RWPE2 (cell line): ENCODE results near the gene WFDC9.
"Not testable (repeated sequence)": the region's sequence is repeated elsewhere in the genome, so short reads cannot be mapped to it uniquely, and the experiment has no call there.

Experiments used
- ATAC-seq: fragments of 200-7000 bp; cut with Tn5 transposase; 3 replicates; pipeline ENCODE4 v1.9.1; 2021; ENCODE audit warnings: low read depth
- DNase-seq: peaks from one replicate; pipeline ENCODE4 v3.0.0-alpha.2; 2020; ENCODE audit warnings: low spot score
- H3K27ac ChIP-seq: fragments of 450-650 bp; 2 replicates; pipeline ENCODE4 v1.5.1; 2017; ENCODE audit warnings: mild to moderate bottlenecking; ENCODE audit not compliant: poor library complexity, severe bottlenecking
- H3K27me3 ChIP-seq: fragments of 250-450 bp; sonication (Bioruptor Pico); 2 replicates; pipeline ENCODE4 v1.5.1; 2021; ENCODE audit warnings: mild to moderate bottlenecking, moderate library complexity; ENCODE audit not compliant: insufficient read depth, poor library complexity, severe bottlenecking
- H3K36me3 ChIP-seq: fragments of 250-450 bp; sonication (Bioruptor Pico); 2 replicates; pipeline ENCODE4 v1.5.1; 2020; ENCODE audit warnings: low read depth, mild to moderate bottlenecking, moderate library complexity
- H3K4me1 ChIP-seq: fragments of 250-450 bp; sonication (Bioruptor Pico); 2 replicates; pipeline ENCODE4 v1.5.1; 2021; ENCODE audit warnings: mild to moderate bottlenecking, moderate library complexity; ENCODE audit not compliant: insufficient read depth, poor library complexity, severe bottlenecking
- H3K4me3 ChIP-seq: fragments of 250-450 bp; sonication (Bioruptor Pico); 2 replicates; pipeline ENCODE4 v1.5.1; 2021; ENCODE audit warnings: mild to moderate bottlenecking, moderate library complexity; ENCODE audit not compliant: severe bottlenecking
- H3K9me3 ChIP-seq: fragments of 250-450 bp; sonication (Bioruptor Pico); 2 replicates; pipeline ENCODE4 v1.5.1; 2021; ENCODE audit warnings: mild to moderate bottlenecking, moderate library complexity; ENCODE audit not compliant: severe bottlenecking
- CTCF ChIP-seq: fragments of 450-650 bp; IDR thresholded peaks from one replicate; pipeline ENCODE4 v1.5.1; 2017; ENCODE audit warnings: mild to moderate bottlenecking, moderate library complexity; ENCODE audit not compliant: poor library complexity, severe bottlenecking

Gene WFDC9

DNA sequence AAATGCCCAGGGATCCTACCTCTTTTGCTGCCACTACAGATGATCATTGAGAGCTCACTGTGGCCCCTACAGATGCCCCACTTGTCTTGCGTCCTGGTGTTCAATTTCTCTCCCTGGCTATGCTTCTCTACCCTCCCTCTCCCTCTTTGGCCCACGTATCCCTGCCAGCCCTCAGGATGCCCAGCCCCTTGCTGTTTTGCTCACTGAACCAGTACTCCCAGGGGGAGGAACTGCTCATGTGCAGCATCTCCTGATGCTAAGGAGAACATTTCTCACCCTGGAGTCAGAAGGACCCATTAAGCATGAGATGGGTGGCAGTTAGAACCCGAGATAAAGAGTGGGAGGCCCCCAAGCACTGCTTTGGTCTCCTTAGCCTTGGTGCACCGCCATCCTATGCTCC is at the start of gene WFDC9:
Gene WFDC9 (minus strand): TSS at position 101 of the 400 bp plus-strand sequence. CDS start 21,103 bp downstream, outside the sequence.
- Histone ChIP-seq H3K36me3 (no peaks in the 10 kb centered on the region), H3K9me3 (no peaks in the 10 kb centered on the region), H3K4me3 (no peak within 1 kb of the TSS), H3K27ac (no peak within 1 kb of the TSS), H3K4me1 (no peaks in the 10 kb centered on the region), H3K27me3 (peaks cover 3% of the 10 kb centered on the region)
- TF ChIP-seq CTCF, result no peak
- ATAC-seq (no peak), DNase-seq (no peak)

DNA sequence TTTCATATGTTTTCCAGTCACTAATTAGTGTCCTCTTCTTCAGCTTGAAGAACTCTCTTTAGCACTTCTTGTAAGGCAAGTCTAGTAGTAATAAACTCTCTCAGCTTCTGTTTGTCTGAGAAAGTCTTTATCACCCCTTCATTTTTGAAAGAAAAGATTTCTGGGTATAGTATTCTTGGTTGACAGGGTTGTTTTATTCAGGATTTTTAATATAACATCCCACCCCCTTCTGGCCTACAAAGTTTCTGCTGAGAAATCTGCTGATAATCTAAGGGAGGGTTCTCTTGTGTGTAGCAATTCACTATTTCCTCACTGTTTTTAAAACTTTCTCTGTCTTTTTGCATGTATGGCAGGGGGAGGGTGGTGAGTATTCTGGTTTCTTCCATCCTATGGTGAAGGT is 48.6 kb upstream of the WFDC9 start:
- TF ChIP-seq CTCF, result no peak
- Histone ChIP-seq H3K4me1 (no peaks in the 10 kb centered on the region), H3K36me3 (no peaks in the 10 kb centered on the region), H3K4me3 (no peak overlapping the region), H3K9me3 (peaks cover 8% of the 10 kb centered on the region), H3K27me3 (peaks cover 17% of the 10 kb centered on the region), H3K27ac (no peak overlapping the region)
- DNase-seq (no peak), ATAC-seq (no peak)

DNA sequence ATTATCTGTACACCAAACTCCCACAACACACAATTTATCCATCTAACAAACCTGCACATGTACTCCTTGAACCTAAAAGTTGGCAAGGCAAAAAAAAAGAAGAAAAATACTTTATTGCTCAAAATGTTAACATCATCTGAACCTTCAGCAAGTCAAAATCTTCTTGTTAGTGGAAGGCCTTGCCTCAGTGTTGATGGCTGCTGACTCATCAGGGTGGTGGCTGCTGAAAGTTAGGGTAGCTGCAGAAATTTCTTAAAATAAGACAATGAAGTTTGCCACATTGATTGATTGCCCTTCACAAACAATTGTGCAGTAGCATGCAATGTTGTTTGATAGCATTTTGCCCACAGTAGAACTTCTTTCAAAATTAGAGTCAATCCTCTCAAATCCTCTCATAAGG is 41.7 kb upstream of the WFDC9 start:
- no peak overlapping the region for H3K27ac ChIP-seq
- H3K4me1 ChIP-seq, result no peaks in the 10 kb centered on the region
- no peaks in the 10 kb centered on the region for H3K36me3 ChIP-seq
- H3K4me3 ChIP-seq, result no peak overlapping the region
- no peak for ATAC-seq
- DNase-seq, result no peak
- TF ChIP-seq CTCF, result no peak
- peaks cover 46% of the 10 kb centered on the region for H3K27me3 ChIP-seq
- H3K9me3 ChIP-seq, result no peaks in the 10 kb centered on the region

GRCh38 chr20:45670139-45670538 is 39.1 kb upstream of the WFDC9 start, which contains the start of gene WFDC11:
TSS of gene WFDC11 (minus strand) at chr20:45670239. CDS start at chr20:45650600, 19,639 bp downstream.
- ATAC-seq, result no peak
- TF ChIP-seq CTCF, result no peak

GRCh38 chr20:45657038-45657437 is 26.0 kb upstream of the WFDC9 start:
- not testable (repeated sequence) for ATAC-seq, H3K9me3 ChIP-seq, H3K27me3 ChIP-seq, H3K4me3 ChIP-seq, DNase-seq, H3K4me1 ChIP-seq, H3K36me3 ChIP-seq, H3K27ac ChIP-seq

More at GRCh38 chr20:45670139-45670538, 39.1 kb upstream of the WFDC9 start, which contains the start of gene WFDC11:
- no peak within 1 kb of the TSS for H3K4me3 ChIP-seq
- no peaks in the 10 kb centered on the region for H3K4me1 ChIP-seq
- H3K27ac ChIP-seq, result no peak within 1 kb of the TSS
- no peaks in the 10 kb centered on the region for H3K36me3 ChIP-seq
- peaks cover 40% of the 10 kb centered on the region for H3K27me3 ChIP-seq
- DNase-seq, result no peak
- H3K9me3 ChIP-seq, result no peaks in the 10 kb centered on the region

GRCh38 chr20:45651726-45652125 is 20.6 kb upstream of the WFDC9 start:
- DNase-seq, H3K9me3 ChIP-seq, H3K27ac ChIP-seq, H3K27me3 ChIP-seq, ATAC-seq, H3K4me1 ChIP-seq, H3K36me3 ChIP-seq, H3K4me3 ChIP-seq: not testable (repeated sequence)
